ENCODE measurements around the gene IVD.

Gene IVD

DNA sequence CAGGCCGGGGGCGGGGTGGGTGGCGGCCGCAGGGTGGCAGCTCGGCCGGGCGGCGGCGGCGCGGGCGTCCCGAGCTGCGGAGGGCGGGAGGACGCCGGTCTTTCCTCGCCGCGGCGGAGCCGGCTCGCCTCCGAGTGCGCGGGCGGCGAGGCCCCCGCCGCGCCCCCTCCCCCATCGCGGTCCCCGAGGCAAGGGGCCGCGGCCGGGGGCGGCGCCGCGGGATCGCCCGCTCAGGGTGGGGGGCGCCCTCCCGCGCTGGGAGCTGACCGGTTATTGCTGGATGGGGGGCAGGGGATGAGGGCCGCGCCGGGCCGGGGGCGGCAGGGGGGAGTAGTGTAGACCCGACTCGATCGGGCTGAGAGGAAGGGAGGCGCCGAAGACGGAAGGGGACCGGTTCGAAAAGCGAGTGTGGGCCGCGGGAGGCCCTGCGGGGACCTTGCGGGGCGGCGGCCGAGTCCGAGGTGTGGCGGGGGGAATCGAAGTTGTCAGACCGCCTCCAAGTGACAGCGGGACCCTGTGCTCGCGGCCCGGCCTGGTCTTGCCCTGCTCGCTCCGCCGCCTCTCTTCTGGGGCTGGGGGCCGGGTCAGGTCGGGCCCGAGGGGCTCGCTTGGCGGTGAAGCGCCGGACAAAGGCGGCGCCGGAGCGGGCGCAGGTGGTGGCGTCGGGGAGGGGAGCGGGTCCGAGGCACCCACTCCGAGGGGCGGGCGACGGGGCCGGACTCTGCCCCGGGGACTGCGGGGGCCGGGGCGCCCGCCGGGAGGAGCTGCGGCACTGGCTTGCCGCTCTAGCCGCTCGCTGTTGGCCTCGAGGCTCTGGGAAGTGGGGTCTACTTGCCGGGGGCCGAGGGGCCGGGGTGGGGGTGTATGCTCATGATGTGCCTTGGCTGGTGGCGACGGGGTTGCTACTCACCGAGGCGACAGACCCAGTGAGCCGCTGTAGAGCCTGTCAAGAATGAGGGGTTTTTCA lies 36.3 kb downstream of the IVD start:
- Histone ChIP-seq H3K79me1 (ENCODE audit: low read length) (peaks cover 20% of the 10 kb centered on the region), H2BK5ac (ENCODE audit: low read length) (no peak overlapping the region), H3K79me2 (ENCODE audit: control insufficient read depth, insufficient read depth, low read length) (peaks cover 55% of the 10 kb centered on the region), H3K4me2 (ENCODE audit: low read length) (peak overlapping the region; percentile 74), H3K9ac (ENCODE audit: low read length) (peak overlapping the region; percentile 77), H3K27me3 (ENCODE audit: insufficient read depth, low read length, poor library complexity) (no peaks in the 10 kb centered on the region), H2BK120ac (ENCODE audit: low read depth, low read length) (no peak overlapping the region), H2BK15ac (replicated peaks; ENCODE audit: low read depth) (no peak overlapping the region), H3K18ac (ENCODE audit: low read length) (peak overlapping the region; percentile 85), H3K36me3 (ENCODE audit: control insufficient read depth, insufficient read depth, low read length) (no peaks in the 10 kb centered on the region), H3K56ac (ENCODE audit: low read length) (peak overlapping the region; percentile 83), H3K27ac (ENCODE audit: low read depth, low read length) (peak overlapping the region; percentile 76), H4K5ac (ENCODE audit: low read length) (no peak overlapping the region), H4K8ac (ENCODE audit: low read depth, low read length) (no peak overlapping the region), H3K4me1 (ENCODE audit: control insufficient read depth, low read depth, low read length) (peaks cover 45% of the 10 kb centered on the region), H3K4ac (ENCODE audit: low read depth, low read length) (peak overlapping the region; percentile 88), H3K4me3 (ENCODE audit: low read length) (peak overlapping the region; percentile 56), H3K23ac (ENCODE audit: low read length) (peak overlapping the region; percentile 38), H2AK5ac (ENCODE audit: low read length) (no peak overlapping the region)
- no CpG with 5 or more reads among the region's 119 CpGs for WGBS (ENCODE audit: extremely low coverage, insufficient coverage, low lambda C conversion rate)
- no peak for DNase-seq

DNA sequence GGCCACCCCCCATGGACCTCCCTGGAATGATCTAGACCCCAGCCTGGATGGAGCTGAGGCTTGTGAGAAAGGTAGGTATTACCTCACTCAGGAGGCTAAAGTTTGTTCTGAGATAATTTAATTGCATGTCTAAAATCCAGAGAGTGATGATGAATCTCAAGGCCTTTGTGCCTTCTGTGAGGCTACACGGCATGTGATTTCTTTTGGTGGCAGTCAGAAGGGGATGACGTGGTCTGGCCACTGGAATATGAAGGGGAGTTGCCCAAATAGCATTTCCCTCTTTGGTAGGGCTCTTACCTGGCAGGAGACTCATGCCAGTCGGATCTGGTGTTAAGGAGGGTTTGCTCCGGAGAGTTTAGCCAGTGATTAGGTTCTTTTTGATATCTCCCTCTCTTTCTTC lies 37.7 kb downstream of the IVD start:
- H2AK5ac ChIP-seq (ENCODE audit: low read length) = no peak overlapping the region
- peaks cover 35% of the 10 kb centered on the region for H3K4me1 ChIP-seq (ENCODE audit: control insufficient read depth, low read depth, low read length)
- DNase-seq = no peak
- H4K5ac ChIP-seq (ENCODE audit: low read length) = no peak overlapping the region
- no CpG with 5 or more reads among the region's 4 CpGs for WGBS (ENCODE audit: extremely low coverage, insufficient coverage, low lambda C conversion rate)
- no peaks in the 10 kb centered on the region for H3K27me3 ChIP-seq (ENCODE audit: insufficient read depth, low read length, poor library complexity)
- H3K36me3 ChIP-seq (ENCODE audit: control insufficient read depth, insufficient read depth, low read length) = no peaks in the 10 kb centered on the region
- H3K56ac ChIP-seq (ENCODE audit: low read length) = peak overlapping the region; percentile 78
- H3K4me3 ChIP-seq (ENCODE audit: low read length) = no peak overlapping the region
- no peak overlapping the region for H2BK120ac ChIP-seq (ENCODE audit: low read depth, low read length)
- H3K23ac ChIP-seq (ENCODE audit: low read length) = peak overlapping the region; percentile 59
- H4K8ac ChIP-seq (ENCODE audit: low read depth, low read length) = no peak overlapping the region
- no peak overlapping the region for H3K27ac ChIP-seq (ENCODE audit: low read depth, low read length)
- H3K18ac ChIP-seq (ENCODE audit: low read length) = no peak overlapping the region
- H2BK15ac ChIP-seq (replicated peaks; ENCODE audit: low read depth) = no peak overlapping the region
- H3K79me1 ChIP-seq (ENCODE audit: low read length) = peaks cover 22% of the 10 kb centered on the region
- no peak overlapping the region for H3K4ac ChIP-seq (ENCODE audit: low read depth, low read length)
- H2BK5ac ChIP-seq (ENCODE audit: low read length) = no peak overlapping the region
- peaks cover 66% of the 10 kb centered on the region for H3K79me2 ChIP-seq (ENCODE audit: control insufficient read depth, insufficient read depth, low read length)
- H3K4me2 ChIP-seq (ENCODE audit: low read length) = no peak overlapping the region
- peak overlapping the region; percentile 77 for H3K9ac ChIP-seq (ENCODE audit: low read length)

- Histone ChIP-seq H4K8ac (ENCODE audit: low read depth, low read length) (no peak overlapping the region), H3K4me3 (ENCODE audit: low read length) (no peak overlapping the region), H2BK120ac (ENCODE audit: low read depth, low read length) (no peak overlapping the region)
Measured at GRCh38 chr15:40443846-40444245, 38.3 kb downstream of the IVD start.

GRCh38 chr15:40444736-40445135 lies 39.1 kb downstream of the IVD start:
- no peak overlapping the region for H2BK5ac ChIP-seq (ENCODE audit: low read length)
- H2AK5ac ChIP-seq (ENCODE audit: low read length) = no peak overlapping the region
- H3K9ac ChIP-seq (ENCODE audit: low read length) = peak overlapping the region; percentile 29
- H4K8ac ChIP-seq (ENCODE audit: low read depth, low read length) = no peak overlapping the region
- H3K4me3 ChIP-seq (ENCODE audit: low read length) = no peak overlapping the region
- no peak overlapping the region for H3K4me2 ChIP-seq (ENCODE audit: low read length)
- no peak overlapping the region for H2BK120ac ChIP-seq (ENCODE audit: low read depth, low read length)
- H3K79me2 ChIP-seq (ENCODE audit: control insufficient read depth, insufficient read depth, low read length) = peaks cover 78% of the 10 kb centered on the region
- no peak overlapping the region for H3K4ac ChIP-seq (ENCODE audit: low read depth, low read length)
- no peak for DNase-seq
- no peak overlapping the region for H3K23ac ChIP-seq (ENCODE audit: low read length)
- peaks cover 27% of the 10 kb centered on the region for H3K4me1 ChIP-seq (ENCODE audit: control insufficient read depth, low read depth, low read length)
- no CpG with 5 or more reads among the region's 5 CpGs for WGBS (ENCODE audit: extremely low coverage, insufficient coverage, low lambda C conversion rate)
- no peak overlapping the region for H2BK15ac ChIP-seq (replicated peaks; ENCODE audit: low read depth)
- no peaks in the 10 kb centered on the region for H3K36me3 ChIP-seq (ENCODE audit: control insufficient read depth, insufficient read depth, low read length)
- H3K27me3 ChIP-seq (ENCODE audit: insufficient read depth, low read length, poor library complexity) = no peaks in the 10 kb centered on the region
- H3K18ac ChIP-seq (ENCODE audit: low read length) = no peak overlapping the region
- peak overlapping the region; percentile 25 for H3K56ac ChIP-seq (ENCODE audit: low read length)
- H4K5ac ChIP-seq (ENCODE audit: low read length) = no peak overlapping the region
- H3K79me1 ChIP-seq (ENCODE audit: low read length) = peaks cover 26% of the 10 kb centered on the region
- no peak overlapping the region for H3K27ac ChIP-seq (ENCODE audit: low read depth, low read length)

More at GRCh38 chr15:40443846-40444245, 38.3 kb downstream of the IVD start:
- no peak for DNase-seq
- Histone ChIP-seq H3K4ac (ENCODE audit: low read depth, low read length) (no peak overlapping the region), H3K27me3 (ENCODE audit: insufficient read depth, low read length, poor library complexity) (no peaks in the 10 kb centered on the region), H2BK15ac (replicated peaks; ENCODE audit: low read depth) (no peak overlapping the region), H3K4me1 (ENCODE audit: control insufficient read depth, low read depth, low read length) (peaks cover 30% of the 10 kb centered on the region), H4K5ac (ENCODE audit: low read length) (no peak overlapping the region), H2BK5ac (ENCODE audit: low read length) (no peak overlapping the region), H3K18ac (ENCODE audit: low read length) (no peak overlapping the region), H3K27ac (ENCODE audit: low read depth, low read length) (no peak overlapping the region), H2AK5ac (ENCODE audit: low read length) (no peak overlapping the region), H3K9ac (ENCODE audit: low read length) (peak overlapping the region; percentile 77), H3K23ac (ENCODE audit: low read length) (no peak overlapping the region), H3K36me3 (ENCODE audit: control insufficient read depth, insufficient read depth, low read length) (no peaks in the 10 kb centered on the region), H3K4me2 (ENCODE audit: low read length) (no peak overlapping the region), H3K79me2 (ENCODE audit: control insufficient read depth, insufficient read depth, low read length) (peaks cover 70% of the 10 kb centered on the region), H3K56ac (ENCODE audit: low read length) (peak overlapping the region; percentile 65), H3K79me1 (ENCODE audit: low read length) (peaks cover 23% of the 10 kb centered on the region)
- whole genome bisulfite sequencing (ENCODE audit: extremely low coverage, insufficient coverage, low lambda C conversion rate) = no CpG with 5 or more reads among the region's 3 CpGs

- Histone ChIP-seq H4K8ac (ENCODE audit: low read depth, low read length) (no peak overlapping the region), H2BK120ac (ENCODE audit: low read depth, low read length) (no peak overlapping the region), H3K9ac (ENCODE audit: low read length) (peak overlapping the region; percentile 33), H3K4me3 (ENCODE audit: low read length) (no peak overlapping the region), H3K23ac (ENCODE audit: low read length) (no peak overlapping the region), H3K4me2 (ENCODE audit: low read length) (no peak overlapping the region), H2BK5ac (ENCODE audit: low read length) (no peak overlapping the region), H3K79me2 (ENCODE audit: control insufficient read depth, insufficient read depth, low read length) (peaks cover 86% of the 10 kb centered on the region), H3K36me3 (ENCODE audit: control insufficient read depth, insufficient read depth, low read length) (no peaks in the 10 kb centered on the region), H3K18ac (ENCODE audit: low read length) (peak overlapping the region; percentile 22), H3K56ac (ENCODE audit: low read length) (peak overlapping the region; percentile 71), H3K4ac (ENCODE audit: low read depth, low read length) (no peak overlapping the region), H2BK15ac (replicated peaks; ENCODE audit: low read depth) (no peak overlapping the region), H2AK5ac (ENCODE audit: low read length) (no peak overlapping the region), H4K5ac (ENCODE audit: low read length) (no peak overlapping the region), H3K27me3 (ENCODE audit: insufficient read depth, low read length, poor library complexity) (no peaks in the 10 kb centered on the region), H3K79me1 (ENCODE audit: low read length) (peaks cover 26% of the 10 kb centered on the region), H3K4me1 (ENCODE audit: control insufficient read depth, low read depth, low read length) (peaks cover 27% of the 10 kb centered on the region), H3K27ac (ENCODE audit: low read depth, low read length) (peak overlapping the region; percentile 8)
- no CpG with 5 or more reads among the region's 9 CpGs for WGBS (ENCODE audit: extremely low coverage, insufficient coverage, low lambda C conversion rate)
- DNase-seq = no peak
Measured at GRCh38 chr15:40445421-40445922, 39.9 kb downstream of the IVD start.

Data from mesendoderm (in vitro differentiated cells).